IPS DF 19.7 (cell line): ENCODE data around the gene EVA1C.
"Not testable (repeated sequence)": the region's sequence is repeated elsewhere in the genome, so short reads cannot be mapped to it uniquely, and the experiment has no call there.

Experiments
- DNase-seq: peaks from one replicate; pipeline ENCODE4 v3.0.0-alpha.2; 2013; ENCODE audit warnings: low read depth, low spot score

The EVA1C gene, protein sequence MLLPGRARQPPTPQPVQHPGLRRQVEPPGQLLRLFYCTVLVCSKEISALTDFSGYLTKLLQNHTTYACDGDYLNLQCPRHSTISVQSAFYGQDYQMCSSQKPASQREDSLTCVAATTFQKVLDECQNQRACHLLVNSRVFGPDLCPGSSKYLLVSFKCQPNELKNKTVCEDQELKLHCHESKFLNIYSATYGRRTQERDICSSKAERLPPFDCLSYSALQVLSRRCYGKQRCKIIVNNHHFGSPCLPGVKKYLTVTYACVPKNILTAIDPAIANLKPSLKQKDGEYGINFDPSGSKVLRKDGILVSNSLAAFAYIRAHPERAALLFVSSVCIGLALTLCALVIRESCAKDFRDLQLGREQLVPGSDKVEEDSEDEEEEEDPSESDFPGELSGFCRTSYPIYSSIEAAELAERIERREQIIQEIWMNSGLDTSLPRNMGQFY

GRCh38 chr21:32412162-32413014, at the start of gene EVA1C:
Gene EVA1C, plus strand, starts transcription at chr21:32412706. Its CDS starts 148 bp downstream, at chr21:32412854.
- no peak for DNase-seq

DNA sequence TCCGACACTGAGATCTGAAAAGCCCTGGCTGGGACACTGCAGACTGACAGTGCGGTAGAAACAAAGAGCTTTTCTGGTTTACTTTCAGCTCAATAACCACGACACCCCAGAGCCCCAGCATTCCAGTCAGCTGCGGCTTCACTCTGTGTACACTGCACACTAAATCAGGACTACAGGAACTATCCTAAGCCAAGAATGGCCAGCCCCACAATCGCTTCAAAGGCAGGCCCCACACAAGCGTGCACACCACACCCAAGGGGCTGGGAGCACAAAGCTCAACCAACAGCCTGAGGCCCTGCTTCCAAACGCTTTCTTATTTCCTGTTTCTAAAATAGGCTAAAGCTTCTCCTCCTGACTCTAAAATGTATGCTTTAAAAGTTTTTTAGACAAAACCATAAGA, 48.1 kb upstream of the EVA1C start:
- no peak for DNase-seq

DNA sequence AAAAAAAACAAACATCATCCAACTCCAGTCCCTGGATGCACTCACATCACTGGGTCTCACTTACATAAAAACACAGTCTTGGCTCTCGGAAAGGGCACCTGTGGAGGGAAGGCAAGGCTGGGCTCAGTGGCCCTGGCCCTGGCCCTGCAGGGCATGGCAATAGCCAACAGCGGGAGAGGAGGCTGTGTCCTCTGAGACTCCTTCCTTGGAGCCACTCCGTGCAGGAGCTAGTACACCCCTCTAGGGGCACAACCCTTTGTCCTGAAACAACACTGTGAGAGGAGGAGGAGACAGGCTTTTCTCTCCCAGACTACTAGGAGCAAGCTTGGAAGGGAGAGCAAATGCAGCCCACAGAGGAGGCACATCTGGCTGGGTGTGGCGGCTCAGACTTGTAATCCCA, 47.7 kb upstream of the EVA1C start:
- no peak for DNase-seq

DNA sequence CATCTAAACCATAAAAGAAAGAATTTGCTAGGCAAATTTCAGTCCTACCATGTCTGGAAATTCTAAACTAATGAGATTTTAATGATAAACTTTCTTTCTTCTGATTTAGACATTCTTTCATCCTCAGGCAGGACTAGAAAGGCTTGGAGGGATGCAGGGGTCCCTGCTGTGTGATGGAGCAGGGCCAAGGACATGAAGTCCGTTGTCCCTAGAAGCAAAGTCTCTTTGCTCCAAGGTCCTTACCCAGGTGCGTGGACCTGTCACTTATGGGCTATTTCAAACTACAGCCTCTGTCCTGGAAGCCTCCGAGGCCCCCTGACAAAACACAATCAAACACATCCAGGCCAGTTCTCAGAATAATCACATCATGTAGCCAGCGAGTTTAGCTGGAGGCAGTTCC, 46.3 kb upstream of the EVA1C start:
- DNase-seq = no peak

- DNase-seq = no peak
These were observed 45.3 kb upstream of the EVA1C start for GRCh38 chr21:32367158-32367557.

- no peak for DNase-seq
These were observed 44.1 kb upstream of the EVA1C start for GRCh38 chr21:32368386-32368785.

DNA sequence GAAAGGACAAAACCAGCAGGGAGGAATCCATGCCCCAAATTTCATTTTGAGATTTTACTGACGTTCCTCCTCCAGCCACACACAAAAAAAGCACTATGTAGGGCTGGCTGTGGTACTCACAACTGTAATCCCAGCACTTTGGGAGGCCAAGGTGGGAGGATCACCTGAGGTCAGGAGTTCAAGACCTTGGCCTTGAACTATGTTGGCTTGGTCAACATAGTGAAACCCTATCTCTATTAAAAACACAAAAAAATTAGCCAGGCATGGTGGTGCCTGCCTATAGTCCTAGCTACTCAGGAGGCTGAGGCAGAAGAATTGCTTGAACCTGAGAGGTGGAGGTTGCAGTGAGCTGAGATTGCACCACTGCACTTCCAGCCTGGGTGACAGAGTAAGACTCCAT, 43.5 kb upstream of the EVA1C start:
- not testable (repeated sequence) for DNase-seq

GRCh38 chr21:32370998-32371766, 41.3 kb upstream of the EVA1C start:
- no peak for DNase-seq

DNA sequence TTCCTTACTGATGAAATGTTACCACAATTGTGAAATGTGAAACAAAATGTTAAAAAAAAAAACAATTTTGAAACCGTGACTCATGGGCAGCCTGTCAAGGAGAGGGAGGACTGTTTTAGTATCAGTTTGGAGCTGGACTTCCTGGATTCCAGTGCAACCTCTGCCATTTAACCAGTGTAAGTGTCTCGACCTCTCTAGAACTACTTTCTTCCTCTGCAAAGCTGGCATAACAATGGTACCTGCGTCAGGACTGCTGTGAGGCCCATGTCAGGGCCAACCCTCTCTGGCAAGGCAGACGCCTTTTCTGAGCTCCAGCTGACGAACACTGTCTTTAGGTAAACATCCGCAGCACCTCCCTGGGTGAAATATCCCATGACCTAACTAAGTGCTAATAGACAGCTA, 40.6 kb upstream of the EVA1C start:
- DNase-seq = no peak

DNA sequence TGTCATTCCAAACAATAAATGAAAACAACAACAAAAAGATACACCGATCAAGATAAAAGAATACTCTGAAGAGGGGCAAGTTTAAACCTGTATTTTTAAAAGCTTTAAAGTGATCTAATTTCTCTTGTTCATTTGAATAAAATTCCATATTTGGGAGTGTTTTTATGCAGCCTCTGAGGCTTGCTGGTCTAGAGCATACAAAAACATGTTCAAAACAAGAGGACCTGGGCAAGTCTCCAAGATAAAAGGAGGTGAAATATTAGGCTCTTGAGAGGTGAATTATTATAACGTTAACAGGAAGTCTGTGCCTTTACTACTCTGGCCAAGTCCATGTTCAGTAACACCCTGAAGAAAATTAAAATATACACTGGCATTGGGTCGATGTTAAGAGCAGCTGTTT, 39.8 kb upstream of the EVA1C start:
- no peak for DNase-seq

GRCh38 chr21:32377506-32377905, 35.0 kb upstream of the EVA1C start:
- DNase-seq = no peak

DNA sequence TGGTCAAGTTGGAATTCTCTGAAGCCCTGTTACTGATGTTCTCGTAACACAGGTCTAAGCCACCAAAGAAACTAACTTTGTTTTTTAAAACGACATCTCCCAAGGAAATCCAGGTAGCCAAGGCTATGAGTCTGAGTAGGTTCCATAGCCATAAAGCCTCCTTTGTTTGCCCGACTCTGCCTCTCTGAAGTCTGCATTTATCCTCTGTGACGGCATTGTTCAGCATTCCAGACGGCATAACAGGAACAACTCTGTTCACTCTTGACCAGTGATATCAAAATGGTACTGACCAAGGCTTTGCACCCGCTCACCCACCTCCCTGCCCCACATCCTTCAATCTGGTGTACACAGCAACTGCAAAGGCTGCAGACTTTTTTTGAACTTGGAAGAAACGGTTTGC, 34.5 kb upstream of the EVA1C start:
- no peak for DNase-seq

GRCh38 chr21:32378956-32379355, 33.5 kb upstream of the EVA1C start:
- no peak for DNase-seq

GRCh38 chr21:32380940-32381339, 31.6 kb upstream of the EVA1C start:
- no peak for DNase-seq

DNA sequence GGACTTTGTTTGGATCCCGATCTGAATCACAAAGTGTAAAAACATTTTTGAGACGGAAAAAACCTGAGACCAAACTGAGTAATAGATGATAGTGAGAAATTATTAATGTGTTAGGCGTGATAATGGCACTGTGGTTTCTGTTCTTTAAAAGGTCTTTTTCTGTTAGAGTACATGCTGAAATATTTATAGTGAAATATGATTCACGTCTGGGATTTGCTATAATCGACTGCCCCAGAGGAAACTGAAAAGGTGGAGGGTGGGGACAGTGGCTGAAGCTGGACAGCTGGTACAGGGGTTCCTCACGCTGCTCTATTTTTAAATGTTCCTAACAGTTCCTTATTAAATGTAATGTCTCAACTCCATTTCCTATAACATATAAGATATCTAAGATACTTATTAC, 30.9 kb upstream of the EVA1C start:
- DNase-seq = no peak

DNA sequence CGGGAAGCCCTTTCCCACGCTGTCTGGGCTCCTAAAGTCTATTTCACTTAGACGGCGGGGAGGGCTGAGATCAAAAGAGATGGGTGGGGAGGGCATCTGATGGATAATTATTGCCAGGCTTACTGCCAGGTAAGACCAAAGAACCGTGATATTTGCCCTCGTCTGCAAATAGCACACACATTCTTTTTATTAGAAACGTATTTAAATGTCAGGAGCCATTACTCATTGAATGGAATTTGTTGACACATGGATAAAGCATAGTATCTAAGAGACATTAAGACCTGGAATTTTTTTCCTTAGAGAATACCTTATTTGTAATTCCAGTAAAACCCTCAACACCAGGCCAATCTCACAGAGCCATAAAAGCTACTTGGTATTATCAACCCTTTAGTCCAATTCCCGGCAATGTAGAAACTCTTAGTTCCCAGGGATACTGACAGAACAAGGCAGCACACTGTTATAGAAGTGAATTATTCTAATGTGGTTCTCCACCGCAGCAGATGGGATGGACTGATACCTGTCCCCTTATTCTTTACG, 30.3 kb upstream of the EVA1C start:
- DNase-seq = no peak

- no peak for DNase-seq
These were observed 28.7 kb upstream of the EVA1C start for GRCh38 chr21:32383812-32384211.

GRCh38 chr21:32386195-32386870, 26.2 kb upstream of the EVA1C start:
- DNase-seq = no peak

- DNase-seq = no peak
These were observed 25.4 kb upstream of the EVA1C start for GRCh38 chr21:32387151-32387550.

GRCh38 chr21:32388306-32388705, 24.2 kb upstream of the EVA1C start:
- DNase-seq = no peak

- no peak for DNase-seq
These were observed 23.0 kb upstream of the EVA1C start for GRCh38 chr21:32389337-32390015.
